Measurements from ENCODE around the gene RCVRN. TPM values are rescaled to one million over a fixed set of nuclear protein-coding genes. Genes with fewer than 3 reads are reported as not detected.

Gene RCVRN
- total RNA-seq, 4 donors from 2014 or later: 0.17 to 0.22 TPM; not detected in 2

GRCh38 chr17:9940841-9941240, 35.8 kb upstream of the RCVRN start:
- no peak for TF ChIP-seq CTCF (IDR thresholded peaks at IDR 0.05; ENCODE audit: low read depth)

- no peak for TF ChIP-seq CTCF (IDR thresholded peaks at IDR 0.05; ENCODE audit: low read depth)
These were observed 33.7 kb upstream of the RCVRN start for GRCh38 chr17:9938764-9939163.

GRCh38 chr17:9937901-9938300, 32.8 kb upstream of the RCVRN start:
- TF ChIP-seq CTCF (IDR thresholded peaks at IDR 0.05; ENCODE audit: low read depth): no peak

- no peak for TF ChIP-seq CTCF (IDR thresholded peaks at IDR 0.05; ENCODE audit: low read depth)
These were observed 32.2 kb upstream of the RCVRN start for GRCh38 chr17:9937241-9937761.

- TF ChIP-seq CTCF (IDR thresholded peaks at IDR 0.05; ENCODE audit: low read depth): no peak
These were observed 31.0 kb upstream of the RCVRN start for GRCh38 chr17:9936095-9936494.

- TF ChIP-seq CTCF (IDR thresholded peaks at IDR 0.05; ENCODE audit: low read depth): no peak
These were observed 30.3 kb upstream of the RCVRN start for GRCh38 chr17:9935408-9935807.

GRCh38 chr17:9934331-9934730, 29.3 kb upstream of the RCVRN start:
- TF ChIP-seq CTCF (IDR thresholded peaks at IDR 0.05; ENCODE audit: low read depth): no peak

Measured in subcutaneous adipose tissue (tissue), 4 donors.